ENCODE data around the gene C1orf52.
A peak's percentile ranks its signal among the peaks of the same experiment; 100 is the strongest.

The C1orf52 gene

GRCh38 chr1:85259118-85259911 is at the start of gene C1orf52:
Gene C1orf52 (minus strand): TSS chr1:85259662. CDS start chr1:85259633, 29 bp downstream.
- DNase-seq (ENCODE audit: low read depth in 2 of 2, low spot score in 1 of 2): peak; percentile 87 to 97

- no peak for DNase-seq (ENCODE audit: low read depth in 2 of 2, low spot score in 1 of 2)
These were observed 49.4 kb upstream of the C1orf52 start for GRCh38 chr1:85308833-85309350.

GRCh38 chr1:85307987-85308832 is 48.7 kb upstream of the C1orf52 start:
- peak; percentile 27 to 40 for DNase-seq (ENCODE audit: low read depth in 2 of 2, low spot score in 1 of 2)

- DNase-seq (ENCODE audit: low read depth in 2 of 2, low spot score in 1 of 2): no peak
These were observed 46.8 kb upstream of the C1orf52 start for GRCh38 chr1:85306236-85306635.

- DNase-seq (ENCODE audit: low read depth in 2 of 2, low spot score in 1 of 2): no peak
These were observed 44.1 kb upstream of the C1orf52 start for GRCh38 chr1:85303440-85304162.

GRCh38 chr1:85300140-85300539 is 40.7 kb upstream of the C1orf52 start:
- no peak for DNase-seq (ENCODE audit: low read depth in 2 of 2, low spot score in 1 of 2)

GRCh38 chr1:85297855-85298629 is 38.6 kb upstream of the C1orf52 start:
- DNase-seq (ENCODE audit: low read depth in 2 of 2, low spot score in 1 of 2): peak; percentile 42 to 69

GRCh38 chr1:85297538-85297854 is 38.0 kb upstream of the C1orf52 start:
- DNase-seq (ENCODE audit: low read depth in 2 of 2, low spot score in 1 of 2): no peak

GRCh38 chr1:85296980-85297379 is 37.5 kb upstream of the C1orf52 start:
- no peak for DNase-seq (ENCODE audit: low read depth in 2 of 2, low spot score in 1 of 2)

- no peak for DNase-seq (ENCODE audit: low read depth in 2 of 2, low spot score in 1 of 2)
These were observed 36.2 kb upstream of the C1orf52 start for GRCh38 chr1:85295654-85296053.

- DNase-seq (ENCODE audit: low read depth in 2 of 2, low spot score in 1 of 2): no peak
These were observed 35.6 kb upstream of the C1orf52 start for GRCh38 chr1:85295006-85295431.

GRCh38 chr1:85290826-85291225 is 31.4 kb upstream of the C1orf52 start:
- no peak for DNase-seq (ENCODE audit: low read depth in 2 of 2, low spot score in 1 of 2)

GRCh38 chr1:85289848-85290335 is 30.4 kb upstream of the C1orf52 start:
- no peak for DNase-seq (ENCODE audit: low read depth in 2 of 2, low spot score in 1 of 2)

- DNase-seq (ENCODE audit: low read depth in 2 of 2, low spot score in 1 of 2): no peak
These were observed 29.9 kb upstream of the C1orf52 start for GRCh38 chr1:85289207-85289847.

GRCh38 chr1:85284202-85284601 is 24.7 kb upstream of the C1orf52 start:
- no peak for DNase-seq (ENCODE audit: low read depth in 2 of 2, low spot score in 1 of 2)

GRCh38 chr1:85283475-85284199 is 24.2 kb upstream of the C1orf52 start:
- no peak for DNase-seq (ENCODE audit: low read depth in 2 of 2, low spot score in 1 of 2)

GRCh38 chr1:85282424-85282823 is 23.0 kb upstream of the C1orf52 start:
- DNase-seq (ENCODE audit: low read depth in 2 of 2, low spot score in 1 of 2): no peak

GRCh38 chr1:85280636-85281035 is 21.2 kb upstream of the C1orf52 start:
- DNase-seq (ENCODE audit: low read depth in 2 of 2, low spot score in 1 of 2): no peak

GRCh38 chr1:85279458-85280080 is 20.1 kb upstream of the C1orf52 start:
- DNase-seq (ENCODE audit: low read depth in 2 of 2, low spot score in 1 of 2): no peak

All from stimulated activated CD8-positive, alpha-beta memory T cell treated with anti-CD3 and anti-CD28 coated beads, Interleukin-4, amount 100 ng/mL, for 4 hours (primary cell).